Measurements from ENCODE around the gene KLHL29.

Gene KLHL29

GRCh38 chr2:23657934-23658333 is 273.0 kb downstream of the KLHL29 start:
- no peak overlapping the region for H3K4me3 Mint-ChIP-seq
- H3K27ac Mint-ChIP-seq: no peak overlapping the region
- DNase-seq (no peak), ATAC-seq (replicated peaks) (no peak)
- H3K27me3 Mint-ChIP-seq: peaks cover 22 to 68% of the 10 kb centered on the region in 2 donors
- no peaks in the 10 kb centered on the region for H3K9me3 Mint-ChIP-seq
- H3K4me1 Mint-ChIP-seq (ENCODE audit: low read depth in 2 of 2): peaks cover 0 to 5% of the 10 kb centered on the region in 2 donors
- no peaks in the 10 kb centered on the region for H3K36me3 Mint-ChIP-seq (ENCODE audit: insufficient read depth)

- Mint-ChIP-seq H3K36me3 (ENCODE audit: insufficient read depth) (no peaks in the 10 kb centered on the region), H3K4me3 (no peak overlapping the region), H3K4me1 (ENCODE audit: low read depth in 2 of 2) (peaks cover 0 to 5% of the 10 kb centered on the region in 2 donors), H3K9me3 (no peaks in the 10 kb centered on the region), H3K27ac (no peak overlapping the region), H3K27me3 (peaks cover 17 to 62% of the 10 kb centered on the region in 2 donors)
- DNase-seq (no peak), ATAC-seq (replicated peaks) (no peak)
Measured at GRCh38 chr2:23658466-23658942, 273.5 kb downstream of the KLHL29 start.

GRCh38 chr2:23659328-23659727 is 274.3 kb downstream of the KLHL29 start:
- no peaks in the 10 kb centered on the region for H3K36me3 Mint-ChIP-seq (ENCODE audit: insufficient read depth)
- peaks cover 0 to 5% of the 10 kb centered on the region in 2 donors for H3K4me1 Mint-ChIP-seq (ENCODE audit: low read depth in 2 of 2)
- peaks cover 25 to 60% of the 10 kb centered on the region in 2 donors for H3K27me3 Mint-ChIP-seq
- H3K4me3 Mint-ChIP-seq: no peak overlapping the region
- no peaks in the 10 kb centered on the region for H3K9me3 Mint-ChIP-seq
- ATAC-seq (replicated peaks) (no peak), DNase-seq (no peak)
- H3K27ac Mint-ChIP-seq: no peak overlapping the region

- peaks cover 0 to 5% of the 10 kb centered on the region in 2 donors for H3K4me1 Mint-ChIP-seq (ENCODE audit: low read depth in 2 of 2)
- DNase-seq (no peak), ATAC-seq (replicated peaks) (no peak)
- H3K9me3 Mint-ChIP-seq: no peaks in the 10 kb centered on the region
- H3K27ac Mint-ChIP-seq: no peak overlapping the region
- no peak overlapping the region for H3K4me3 Mint-ChIP-seq
- peaks cover 27 to 57% of the 10 kb centered on the region in 2 donors for H3K27me3 Mint-ChIP-seq
- no peaks in the 10 kb centered on the region for H3K36me3 Mint-ChIP-seq (ENCODE audit: insufficient read depth)
Measured at GRCh38 chr2:23659773-23660172, 274.8 kb downstream of the KLHL29 start.

GRCh38 chr2:23660237-23660636 is 275.3 kb downstream of the KLHL29 start:
- no peak for DNase-seq
- Mint-ChIP-seq H3K27me3 (peaks cover 27 to 57% of the 10 kb centered on the region in 2 donors), H3K27ac (no peak overlapping the region), H3K36me3 (ENCODE audit: insufficient read depth) (no peaks in the 10 kb centered on the region), H3K4me1 (ENCODE audit: low read depth in 2 of 2) (peaks cover 0 to 5% of the 10 kb centered on the region in 2 donors), H3K9me3 (no peaks in the 10 kb centered on the region), H3K4me3 (no peak overlapping the region)
- no peak for ATAC-seq (replicated peaks)

- peaks cover 0 to 5% of the 10 kb centered on the region in 2 donors for H3K4me1 Mint-ChIP-seq (ENCODE audit: low read depth in 2 of 2)
- no peak overlapping the region for H3K4me3 Mint-ChIP-seq
- H3K27ac Mint-ChIP-seq: no peak overlapping the region
- no peaks in the 10 kb centered on the region for H3K36me3 Mint-ChIP-seq (ENCODE audit: insufficient read depth)
- peaks cover 27 to 57% of the 10 kb centered on the region in 2 donors for H3K27me3 Mint-ChIP-seq
- DNase-seq: no peak
- ATAC-seq (replicated peaks): no peak
- no peaks in the 10 kb centered on the region for H3K9me3 Mint-ChIP-seq
Measured at GRCh38 chr2:23661276-23662050, 276.5 kb downstream of the KLHL29 start.

GRCh38 chr2:23662466-23662865 is 277.5 kb downstream of the KLHL29 start:
- ATAC-seq (replicated peaks) (no peak), DNase-seq (no peak)
- Mint-ChIP-seq H3K4me3 (no peak overlapping the region), H3K9me3 (no peaks in the 10 kb centered on the region), H3K27me3 (peaks cover 27 to 59% of the 10 kb centered on the region in 2 donors), H3K27ac (no peak overlapping the region), H3K36me3 (ENCODE audit: insufficient read depth) (no peaks in the 10 kb centered on the region), H3K4me1 (ENCODE audit: low read depth in 2 of 2) (peaks cover 0 to 5% of the 10 kb centered on the region in 2 donors)

GRCh38 chr2:23662941-23663920 is 278.3 kb downstream of the KLHL29 start:
- Mint-ChIP-seq H3K27ac (no peak overlapping the region), H3K36me3 (ENCODE audit: insufficient read depth) (no peaks in the 10 kb centered on the region), H3K4me3 (no peak overlapping the region), H3K4me1 (ENCODE audit: low read depth in 2 of 2) (peaks cover 0 to 5% of the 10 kb centered on the region in 2 donors), H3K27me3 (peaks cover 33 to 63% of the 10 kb centered on the region in 2 donors), H3K9me3 (no peaks in the 10 kb centered on the region)
- no peak for ATAC-seq (replicated peaks)
- no peak for DNase-seq

- no peaks in the 10 kb centered on the region for H3K36me3 Mint-ChIP-seq (ENCODE audit: insufficient read depth)
- peaks cover 0 to 3% of the 10 kb centered on the region in 2 donors for H3K4me1 Mint-ChIP-seq (ENCODE audit: low read depth in 2 of 2)
- H3K27me3 Mint-ChIP-seq: peaks cover 34 to 58% of the 10 kb centered on the region in 2 donors
- H3K4me3 Mint-ChIP-seq: no peak overlapping the region
- ATAC-seq (replicated peaks): no peak
- H3K27ac Mint-ChIP-seq: no peak overlapping the region
- no peak for DNase-seq
- H3K9me3 Mint-ChIP-seq: no peaks in the 10 kb centered on the region
Measured at GRCh38 chr2:23664066-23664788, 279.2 kb downstream of the KLHL29 start.

GRCh38 chr2:23666241-23666979 is 281.4 kb downstream of the KLHL29 start:
- H3K9me3 Mint-ChIP-seq: no peaks in the 10 kb centered on the region
- H3K27ac Mint-ChIP-seq: no peak overlapping the region
- no peak for ATAC-seq (replicated peaks)

GRCh38 chr2:23666980-23667357 is 282.0 kb downstream of the KLHL29 start:
- Mint-ChIP-seq H3K9me3 (no peaks in the 10 kb centered on the region), H3K4me1 (ENCODE audit: low read depth in 2 of 2) (no peaks in the 10 kb centered on the region), H3K27ac (no peak overlapping the region), H3K4me3 (no peak overlapping the region), H3K27me3 (peaks cover 22 to 33% of the 10 kb centered on the region in 2 donors), H3K36me3 (ENCODE audit: insufficient read depth) (no peaks in the 10 kb centered on the region)
- ATAC-seq (replicated peaks) (no peak), DNase-seq (no peak)

More at GRCh38 chr2:23666241-23666979, 281.4 kb downstream of the KLHL29 start:
- Mint-ChIP-seq H3K4me3 (no peak overlapping the region), H3K4me1 (ENCODE audit: low read depth in 2 of 2) (no peaks in the 10 kb centered on the region), H3K36me3 (ENCODE audit: insufficient read depth) (no peaks in the 10 kb centered on the region), H3K27me3 (peaks cover 24 to 36% of the 10 kb centered on the region in 2 donors)
- no peak for DNase-seq

- no peak for ATAC-seq (replicated peaks)
- no peaks in the 10 kb centered on the region for H3K36me3 Mint-ChIP-seq (ENCODE audit: insufficient read depth)
Measured at GRCh38 chr2:23668756-23669304, 283.9 kb downstream of the KLHL29 start.

More at GRCh38 chr2:23668756-23669304, 283.9 kb downstream of the KLHL29 start:
- Mint-ChIP-seq H3K4me1 (ENCODE audit: low read depth in 2 of 2) (no peaks in the 10 kb centered on the region), H3K9me3 (peaks cover 0 to 7% of the 10 kb centered on the region in 2 donors), H3K27ac (no peak overlapping the region), H3K4me3 (no peak overlapping the region), H3K27me3 (peaks cover 22 to 47% of the 10 kb centered on the region in 2 donors)
- DNase-seq: no peak
